HepG2 (cell line): ENCODE data around the gene PNPLA8.

Source experiments
- HDAC6 ChIP-seq: fragments of 200-600 bp; sonication (generic); IDR thresholded peaks from 2 replicates; pipeline ENCODE4 v1.7.0; 2017; ENCODE audit warnings: mild to moderate bottlenecking, antibody characterized with exemption, low read length, low read depth
- YY1 ChIP-seq: IDR thresholded peaks from 2 replicates; pipeline ENCODE4 v1.6.1; 2011; ENCODE audit warnings: low read length, low read depth, moderate library complexity, mild to moderate bottlenecking; ENCODE audit not compliant: insufficient read depth, insufficient replicate concordance
- ZNF101 ChIP-seq: sonication (generic); formaldehyde crosslinking; IDR thresholded peaks from 2 replicates; pipeline ENCODE4 v1.4.0; 2020; ENCODE audit warnings: mild to moderate bottlenecking, low read depth, missing genetic modification reagents, borderline replicate concordance
- ZNF468 ChIP-seq: sonication (generic); formaldehyde crosslinking; IDR thresholded peaks from 2 replicates; pipeline ENCODE4 v1.8.0; 2022; ENCODE audit warnings: mild to moderate bottlenecking, moderate library complexity, missing genetic modification reagents

GRCh38 chr7:108535744-108536143 is 9.8 kb upstream of the PNPLA8 start:
- TF ChIP-seq YY1 (no peak), ZNF468 (CRISPR knock-in tag) (no peak), HDAC6 (no peak), ZNF101 (CRISPR knock-in tag) (no peak)
